ENCODE data around the gene PSMB11.

DNA sequence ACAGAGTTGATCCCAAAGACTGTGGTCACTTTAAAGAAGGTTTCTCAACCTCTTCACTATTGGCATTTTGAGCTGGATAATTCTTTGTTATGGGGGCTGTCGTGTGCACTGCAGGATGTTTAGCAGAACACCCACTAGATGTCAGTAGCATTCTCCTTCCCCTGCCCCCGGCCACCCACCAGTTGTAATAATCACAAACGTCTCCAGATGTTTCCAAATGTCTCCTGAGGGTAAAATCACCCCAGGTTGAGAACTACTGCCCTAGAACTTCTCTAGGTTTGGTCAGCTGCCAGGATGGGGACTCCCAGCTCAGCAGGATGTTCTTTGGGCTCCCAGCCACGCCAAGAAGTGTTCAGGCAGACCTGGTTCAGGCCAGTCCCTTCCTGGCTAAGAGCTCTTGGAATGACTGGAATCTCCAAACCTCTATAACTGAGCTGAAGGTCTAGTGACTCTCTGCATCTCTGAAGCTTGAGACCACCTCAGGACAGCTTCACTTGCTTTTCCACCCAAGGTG, 47.2 kb upstream of the PSMB11 start:
- TF ChIP-seq EZH2 (IDR thresholded peaks at IDR 0.05; ENCODE audit: borderline replicate concordance) (no peak), EZH2phosphoT487 (IDR thresholded peaks at IDR 0.05; ENCODE audit: low read depth, severe bottlenecking, unreplicated experiment) (no peak)
- TF ChIP-seq, protein P1, sequence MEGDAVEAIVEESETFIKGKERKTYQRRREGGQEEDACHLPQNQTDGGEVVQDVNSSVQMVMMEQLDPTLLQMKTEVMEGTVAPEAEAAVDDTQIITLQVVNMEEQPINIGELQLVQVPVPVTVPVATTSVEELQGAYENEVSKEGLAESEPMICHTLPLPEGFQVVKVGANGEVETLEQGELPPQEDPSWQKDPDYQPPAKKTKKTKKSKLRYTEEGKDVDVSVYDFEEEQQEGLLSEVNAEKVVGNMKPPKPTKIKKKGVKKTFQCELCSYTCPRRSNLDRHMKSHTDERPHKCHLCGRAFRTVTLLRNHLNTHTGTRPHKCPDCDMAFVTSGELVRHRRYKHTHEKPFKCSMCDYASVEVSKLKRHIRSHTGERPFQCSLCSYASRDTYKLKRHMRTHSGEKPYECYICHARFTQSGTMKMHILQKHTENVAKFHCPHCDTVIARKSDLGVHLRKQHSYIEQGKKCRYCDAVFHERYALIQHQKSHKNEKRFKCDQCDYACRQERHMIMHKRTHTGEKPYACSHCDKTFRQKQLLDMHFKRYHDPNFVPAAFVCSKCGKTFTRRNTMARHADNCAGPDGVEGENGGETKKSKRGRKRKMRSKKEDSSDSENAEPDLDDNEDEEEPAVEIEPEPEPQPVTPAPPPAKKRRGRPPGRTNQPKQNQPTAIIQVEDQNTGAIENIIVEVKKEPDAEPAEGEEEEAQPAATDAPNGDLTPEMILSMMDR (IDR thresholded peaks at IDR 0.05; ENCODE audit: poor library complexity): peak; percentile 63

Measured in hepatocyte (in vitro differentiated cells).